ENCODE results near the gene TRIP6. TPM values are rescaled to one million over a fixed set of nuclear protein-coding genes. Genes with fewer than 3 reads are reported as not detected.
"Not testable (repeated sequence)": the region's sequence is repeated elsewhere in the genome, so short reads cannot be mapped to it uniquely, and the experiment has no call there.

The TRIP6 gene
- total RNA-seq, 4 donors from 2014 or later, result 4.6 to 9.1 (median 7.3) TPM

DNA sequence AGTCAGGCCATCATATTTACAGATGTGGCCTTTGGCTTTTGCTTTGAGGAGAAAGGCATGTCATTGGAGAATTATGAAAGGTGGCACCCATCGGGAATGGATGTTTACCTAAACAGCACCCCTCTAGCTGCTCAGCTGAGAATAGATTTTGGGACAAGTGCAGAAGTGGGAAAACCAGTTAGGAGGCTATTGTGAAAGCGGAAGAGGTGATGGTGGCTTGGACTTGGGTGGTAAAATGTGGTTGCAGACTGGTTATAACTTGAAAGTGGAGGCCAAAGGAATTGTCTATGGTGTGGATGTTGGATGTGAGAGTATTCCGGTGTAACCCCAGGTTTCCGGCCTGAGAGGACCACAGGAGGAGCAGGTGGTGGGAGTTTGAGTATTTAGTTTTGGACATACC lies 19.8 kb upstream of the TRIP6 start:
- H3K4me1 ChIP-seq, result peaks cover 7% of the 10 kb centered on the region in 2 donors
- in situ Hi-C loops (cut with MboI; ENCODE audit: low sequenced_read_pairs in 4 of 4), result no loop called here
- no peak for TF ChIP-seq POLR2A (IDR thresholded peaks at IDR 0.05)
- TF ChIP-seq, protein P1, sequence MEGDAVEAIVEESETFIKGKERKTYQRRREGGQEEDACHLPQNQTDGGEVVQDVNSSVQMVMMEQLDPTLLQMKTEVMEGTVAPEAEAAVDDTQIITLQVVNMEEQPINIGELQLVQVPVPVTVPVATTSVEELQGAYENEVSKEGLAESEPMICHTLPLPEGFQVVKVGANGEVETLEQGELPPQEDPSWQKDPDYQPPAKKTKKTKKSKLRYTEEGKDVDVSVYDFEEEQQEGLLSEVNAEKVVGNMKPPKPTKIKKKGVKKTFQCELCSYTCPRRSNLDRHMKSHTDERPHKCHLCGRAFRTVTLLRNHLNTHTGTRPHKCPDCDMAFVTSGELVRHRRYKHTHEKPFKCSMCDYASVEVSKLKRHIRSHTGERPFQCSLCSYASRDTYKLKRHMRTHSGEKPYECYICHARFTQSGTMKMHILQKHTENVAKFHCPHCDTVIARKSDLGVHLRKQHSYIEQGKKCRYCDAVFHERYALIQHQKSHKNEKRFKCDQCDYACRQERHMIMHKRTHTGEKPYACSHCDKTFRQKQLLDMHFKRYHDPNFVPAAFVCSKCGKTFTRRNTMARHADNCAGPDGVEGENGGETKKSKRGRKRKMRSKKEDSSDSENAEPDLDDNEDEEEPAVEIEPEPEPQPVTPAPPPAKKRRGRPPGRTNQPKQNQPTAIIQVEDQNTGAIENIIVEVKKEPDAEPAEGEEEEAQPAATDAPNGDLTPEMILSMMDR (IDR thresholded peaks at IDR 0.05 in 4 of 5, conservative IDR thresholded peaks at IDR 0.05 in 1 of 5), result no peak
- H3K27ac ChIP-seq, result no peak overlapping the region
- ATAC-seq (no peak), DNase-seq (no peak)
- H3K36me3 ChIP-seq, result no peaks in the 10 kb centered on the region
- no peaks in the 10 kb centered on the region for H3K9me3 ChIP-seq
- intact Hi-C loops (cut with DNase I; ENCODE audit: low total_unique reads), result no loop called here
- H3K4me3 ChIP-seq, result no peak overlapping the region
- no peaks in the 10 kb centered on the region for H3K27me3 ChIP-seq

DNA sequence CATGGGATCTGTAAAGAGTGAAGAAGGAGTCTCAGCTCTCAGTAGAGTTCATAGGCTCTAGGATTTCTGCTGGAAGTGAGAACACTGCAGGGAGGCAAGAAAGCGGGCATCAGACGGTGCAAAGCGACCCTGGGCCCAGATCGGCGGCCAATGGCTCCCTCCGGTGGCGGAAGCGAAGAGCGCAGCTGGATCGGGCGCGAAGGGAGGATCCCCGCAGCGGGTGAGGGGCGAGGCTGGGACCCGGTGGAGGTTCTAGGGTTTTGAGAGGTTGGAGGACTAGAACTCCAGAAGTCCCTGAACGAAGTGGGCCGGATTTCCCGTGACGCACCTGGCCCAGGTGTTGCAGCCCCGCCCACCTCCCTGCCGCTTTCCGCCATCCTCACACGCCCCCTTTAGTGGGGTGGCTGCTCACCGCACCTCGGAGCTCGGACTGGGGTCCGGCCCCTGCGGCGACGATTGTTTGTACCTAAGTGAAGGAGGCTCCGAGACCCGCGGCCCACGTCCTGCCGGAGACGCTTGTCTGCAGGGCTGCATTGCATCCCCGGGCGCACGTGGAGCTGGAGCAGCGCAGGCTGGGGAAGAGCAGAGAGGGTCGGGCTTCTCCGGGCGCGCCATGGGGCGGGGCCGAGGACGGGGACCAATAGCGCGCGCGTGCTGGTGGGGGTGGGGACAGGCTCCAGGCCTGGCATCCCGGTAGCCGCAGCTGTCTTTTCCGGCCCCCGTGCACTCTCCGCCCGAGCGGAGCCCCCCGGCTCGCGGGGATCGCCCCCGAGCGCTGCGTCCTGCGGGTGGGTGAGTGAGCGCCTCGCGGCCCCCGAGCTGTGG lies 14.9 kb upstream of the TRIP6 start, which contains the start of gene SLC12A9:
SLC12A9 (plus strand) TSS at position 666 of the 825 bp plus-strand sequence. CDS start 1,485 bp downstream, outside the sequence.
- no peaks in the 10 kb centered on the region for H3K9me3 ChIP-seq
- peaks cover 7 to 16% of the 10 kb centered on the region in 2 donors for H3K4me1 ChIP-seq
- ATAC-seq (peak; percentile 87 to 95), DNase-seq (peak; percentile 70 to 76)
- intact Hi-C loops (cut with DNase I; ENCODE audit: low total_unique reads), result loop anchor here (2.0 kb wide), 2 partner anchors 49 to 147 kb away; no protein-coding TSS in a partner anchor
- in situ Hi-C loops (cut with MboI; ENCODE audit: low sequenced_read_pairs in 4 of 4), result loop anchor here (5.0 to 25.0 kb wide), 6 partner anchors 55 to 415 kb away; partner anchors contain the start of genes POP7 (in 3 of the 4), SPACDR (in 2 of the 4), EPO (in 1 of the 4) and FBXO24 (in 1 of the 4)
- no peaks in the 10 kb centered on the region for H3K27me3 ChIP-seq
- TF ChIP-seq, protein P1 (IDR thresholded peaks at IDR 0.05 in 4 of 5, conservative IDR thresholded peaks at IDR 0.05 in 1 of 5), result peak; percentile 78 to 90 (median 84)
- TF ChIP-seq POLR2A (IDR thresholded peaks at IDR 0.05), result peak in 1 of 2 donors; percentile 22
- H3K36me3 ChIP-seq, result no peaks in the 10 kb centered on the region
- H3K27ac ChIP-seq, result peak within 1 kb of the TSS; percentile 38 to 77 (median 58)
- peak within 1 kb of the TSS; percentile 64 to 71 (median 69) for H3K4me3 ChIP-seq

DNA sequence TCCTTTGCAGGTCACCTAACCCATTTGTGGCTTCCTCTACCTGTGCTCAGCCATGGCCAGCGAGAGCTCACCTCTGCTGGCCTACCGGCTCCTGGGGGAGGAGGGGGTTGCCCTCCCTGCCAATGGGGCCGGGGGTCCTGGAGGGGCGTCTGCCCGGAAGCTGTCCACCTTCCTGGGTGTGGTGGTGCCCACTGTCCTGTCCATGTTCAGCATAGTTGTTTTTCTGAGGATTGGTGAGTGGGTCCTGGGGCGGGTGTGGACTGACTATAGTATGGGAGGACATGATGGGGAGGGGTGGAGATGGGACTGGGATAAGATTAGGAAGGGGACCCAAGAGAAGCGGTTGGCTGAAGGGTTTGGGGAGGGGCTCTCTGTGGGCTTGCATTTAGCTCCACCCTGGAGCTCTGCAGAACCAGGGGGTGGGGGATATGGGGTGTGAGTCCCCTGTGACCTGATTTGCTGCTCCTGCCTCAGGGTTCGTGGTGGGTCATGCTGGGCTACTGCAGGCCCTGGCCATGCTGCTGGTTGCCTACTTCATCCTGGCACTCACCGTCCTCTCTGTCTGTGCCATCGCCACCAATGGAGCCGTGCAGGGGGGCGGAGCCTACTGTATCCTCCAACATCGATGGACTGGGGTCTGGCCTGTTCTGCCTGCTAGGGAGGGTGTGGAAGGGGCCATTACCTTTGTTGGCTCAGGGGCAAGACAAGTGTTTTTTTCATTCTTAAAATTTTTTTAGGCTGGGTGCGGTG lies 12.9 kb upstream of the TRIP6 start:
- ATAC-seq, result no peak
- no peaks in the 10 kb centered on the region for H3K27me3 ChIP-seq
- H3K4me3 ChIP-seq, result no peak overlapping the region
- no peak for TF ChIP-seq POLR2A (IDR thresholded peaks at IDR 0.05)
- TF ChIP-seq, protein P1 (IDR thresholded peaks at IDR 0.05 in 4 of 5, conservative IDR thresholded peaks at IDR 0.05 in 1 of 5), result no peak
- in situ Hi-C loops (cut with MboI; ENCODE audit: low sequenced_read_pairs in 4 of 4), result loop anchor here (5.0 to 25.0 kb wide), 6 partner anchors 57 to 417 kb away; partner anchors contain the start of genes POP7 (in 3 of the 4), SPACDR (in 2 of the 4), EPO (in 1 of the 4) and FBXO24 (in 1 of the 4)
- no peaks in the 10 kb centered on the region for H3K9me3 ChIP-seq
- no peaks in the 10 kb centered on the region for H3K36me3 ChIP-seq
- intact Hi-C loops (cut with DNase I; ENCODE audit: low total_unique reads), result no loop called here
- DNase-seq, result no peak
- no peak overlapping the region for H3K27ac ChIP-seq
- H3K4me1 ChIP-seq, result peaks cover 7 to 16% of the 10 kb centered on the region in 2 donors

DNA sequence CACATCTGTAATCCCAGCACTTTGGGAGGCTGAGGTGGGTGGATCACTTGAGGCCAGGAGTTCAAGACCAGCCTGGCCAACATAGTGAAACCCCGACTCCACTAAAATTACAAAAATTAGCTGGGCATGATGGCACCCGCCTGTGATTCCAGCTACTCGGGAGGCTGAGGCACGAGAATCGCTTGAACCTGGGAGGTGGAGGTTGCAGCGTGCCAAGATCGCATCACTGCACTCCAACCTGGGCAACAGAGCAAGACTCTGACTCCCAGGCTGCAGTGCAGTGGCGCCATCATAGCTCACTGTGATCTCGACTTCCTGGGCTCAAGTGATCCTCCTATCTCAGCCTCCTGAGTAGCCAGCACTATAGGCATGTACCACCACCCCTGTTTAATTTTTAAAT lies 12.3 kb upstream of the TRIP6 start:
- H3K36me3 ChIP-seq; H3K27ac ChIP-seq; H3K9me3 ChIP-seq; DNase-seq; intact Hi-C loops (cut with DNase I; ENCODE audit: low total_unique reads); H3K27me3 ChIP-seq; ATAC-seq; H3K4me3 ChIP-seq: not testable (repeated sequence)
- in situ Hi-C loops (cut with MboI; ENCODE audit: low sequenced_read_pairs in 4 of 4), result loop anchor here (5.0 to 25.0 kb wide), 6 partner anchors 58 to 418 kb away; partner anchors contain the start of genes POP7 (in 3 of the 4), SPACDR (in 2 of the 4), EPO (in 1 of the 4) and FBXO24 (in 1 of the 4)
- H3K4me1 ChIP-seq, result peaks cover 7 to 16% of the 10 kb centered on the region in 2 donors

Data from gastrocnemius medialis (tissue), 4 donors.